ENCODE measurements around the gene UBALD2. TPM values are rescaled to one million over a fixed set of nuclear protein-coding genes. Genes with fewer than 3 reads are reported as not detected.

UBALD2 gene
- total and polyA plus RNA-seq, 2 of the 8 experiments (the other 6 are each of a cell fraction or from before 2014, with no cell fraction given) = 17.8 to 22.6 TPM

- ChIA-PET POLR2A (ENCODE audit: partially characterized antibody) (no interaction called here), CTCF (ENCODE audit: partially characterized antibody) (interaction anchor here (0.8 to 11.5 kb wide), 27 partner anchors 8 to 402 kb away, joined by 3 to 161 read pairs (median 4); partner anchors contain the start of gene MRPL38)
- H3K23ac ChIP-seq (ENCODE audit: insufficient read length) = no peak overlapping the region
- peak overlapping the region; percentile 29 for H4K8ac ChIP-seq (ENCODE audit: extremely low read depth, insufficient read depth, low read length)
- DNase-seq (ENCODE audit: low read depth in 1 of 2, low spot score in 2 of 2) (no peak), FAIRE-seq (no peak)
- peaks cover 1 to 2% of the 10 kb centered on the region in 2 experiments for H4K20me1 ChIP-seq (replicated peaks in 1 of 2; ENCODE audit: control insufficient read depth in 1 of 2, insufficient read depth in 2 of 2, low read length in 2 of 2)
- H2BK15ac ChIP-seq (ENCODE audit: low read length) = no peak overlapping the region
- no peaks in the 10 kb centered on the region for H3K79me1 ChIP-seq (ENCODE audit: low read depth, low read length)
- H3K18ac ChIP-seq (ENCODE audit: extremely low read depth, low read length) = no peak overlapping the region
- H3K14ac ChIP-seq (ENCODE audit: insufficient read length) = no peak overlapping the region
- H3K4me2 ChIP-seq (ENCODE audit: insufficient read depth in 1 of 2, low read depth in 2 of 2, low read length in 2 of 2) = no peak overlapping the region
- H3K27ac ChIP-seq (ENCODE audit: low read depth, low read length) = no peak overlapping the region
- H3K4ac ChIP-seq (replicated peaks; ENCODE audit: insufficient read length, low read depth, low read length) = no peak overlapping the region
- peaks cover 0 to 7% (median 0%) of the 10 kb centered on the region in 4 experiments; a peak in 2 of 8 replicates for H3K36me3 ChIP-seq (ENCODE audit: control insufficient read depth in 2 of 4, insufficient read depth in 4 of 4, low read length in 3 of 4)
- no peak overlapping the region for H3K4me3 ChIP-seq (ENCODE audit: extremely low read depth in 1 of 4, insufficient read depth in 2 of 4, low read depth in 3 of 4, low read length in 4 of 4)
- H3K56ac ChIP-seq (replicated peaks; ENCODE audit: insufficient read length, low read depth, low read length) = no peak overlapping the region
- no peak overlapping the region for H2BK12ac ChIP-seq (ENCODE audit: low read depth, low read length)
- H4K91ac ChIP-seq (replicated peaks; ENCODE audit: insufficient read length, low read length) = no peak overlapping the region
- WGBS, 2 experiments (ENCODE audit: extremely low coverage in 1 of 2, insufficient coverage in 1 of 2, insufficient read length in 1 of 2, insufficient replicate concordance in 2 of 2, low coverage in 1 of 2, low lambda C conversion rate in 2 of 2, missing lambda C conversion rate in 1 of 2) = 82% methylated on average over 15 of the region's 17 CpGs; no CpG with 5 or more reads in 1 of the 2 experiments
- H3K79me2 ChIP-seq (ENCODE audit: control insufficient read depth in 1 of 2, insufficient read depth in 2 of 2, low read length in 2 of 2) = no peaks in the 10 kb centered on the region
- no peak overlapping the region for H3K9ac ChIP-seq (replicated peaks in 1 of 4; ENCODE audit: extremely low read depth in 1 of 4, low read depth in 3 of 4, low read length in 3 of 4)
- no peak overlapping the region for H2AFZ ChIP-seq (ENCODE audit: low read length)
- H3K27me3 ChIP-seq (replicated peaks in 1 of 4; ENCODE audit: control insufficient read depth in 3 of 4, extremely low read depth in 1 of 4, insufficient read depth in 3 of 4, low read length in 3 of 4) = no peaks in the 10 kb centered on the region
- no peak overlapping the region for H2BK120ac ChIP-seq (replicated peaks; ENCODE audit: low read depth, low read length)
- H3K23me2 ChIP-seq (ENCODE audit: low read depth, low read length) = no peaks in the 10 kb centered on the region
- no peaks in the 10 kb centered on the region for H3K9me3 ChIP-seq (ENCODE audit: insufficient read depth in 2 of 2, low read depth in 1 of 2, low read length in 1 of 2)
- H2BK5ac ChIP-seq (ENCODE audit: low read depth, low read length) = no peak overlapping the region
- no peak overlapping the region for H4K5ac ChIP-seq (ENCODE audit: insufficient read length, low read depth, low read length)
- H2BK20ac ChIP-seq (ENCODE audit: low read length) = no peak overlapping the region
- no peak overlapping the region for H2AK5ac ChIP-seq (ENCODE audit: low read depth, low read length)
- no peaks in the 10 kb centered on the region for H3K4me1 ChIP-seq (replicated peaks in 1 of 4; ENCODE audit: control insufficient read depth in 3 of 4, insufficient read depth in 4 of 4, low read length in 3 of 4)
- TF ChIP-seq CEBPB (IDR thresholded peaks at IDR 0.05; ENCODE audit: low read depth, low read length) (no peak), TBP (IDR thresholded peaks at IDR 0.05; ENCODE audit: low read depth, low read length) (no peak), RAD21 (IDR thresholded peaks at IDR 0.05 in 1 of 2, conservative IDR thresholded peaks at IDR 0.05 in 1 of 2; ENCODE audit: low read depth in 2 of 2, low read length in 2 of 2) (no peak), ATF3 (IDR thresholded peaks at IDR 0.05; ENCODE audit: insufficient read depth, low read depth, low read length) (no peak), CTCF (IDR thresholded peaks at IDR 0.05; ENCODE audit: control extremely low read depth in 1 of 3, insufficient read depth in 1 of 3, low read depth in 1 of 3, low read length in 3 of 3) (no peak), SP4 (IDR thresholded peaks at IDR 0.05; ENCODE audit: low read length) (no peak), GABPA (IDR thresholded peaks at IDR 0.05; ENCODE audit: borderline replicate concordance, insufficient read depth, low read length) (no peak), GTF2F1 (IDR thresholded peaks at IDR 0.05; ENCODE audit: borderline replicate concordance, low read depth, low read length) (no peak), SIRT6 (IDR thresholded peaks at IDR 0.05; ENCODE audit: low read length) (no peak)
These were observed 39.3 kb downstream of the UBALD2 start for GRCh38 chr17:76304226-76305134.

All from H1 (cell line).